H9 (cell line): ENCODE measurements around the gene MAD1L1. TPM values are rescaled to one million over a fixed set of nuclear protein-coding genes. Genes with fewer than 3 reads are reported as not detected.

Experiments used
- DNase-seq: peaks from one replicate; pipeline ENCODE4 v3.0.0-alpha.2; 2017
- H2AFZ ChIP-seq: one replicate; pipeline ENCODE4 v1.6.1; 2013; ENCODE audit warnings: mild to moderate bottlenecking, low read length, control low read depth, moderate library complexity
- H2AK5ac ChIP-seq: 2 replicates; pipeline ENCODE4 v1.6.1; 2013; ENCODE audit warnings: low read length, control low read depth, mixed read lengths; ENCODE audit not compliant: insufficient read length
- H2BK120ac ChIP-seq: one replicate; pipeline ENCODE4 v1.6.1; 2013; ENCODE audit warnings: low read depth, mild to moderate bottlenecking, low read length, control low read depth, inconsistent platforms; ENCODE audit not compliant: poor library complexity, severe bottlenecking
- H2BK12ac ChIP-seq: 2 replicates; pipeline ENCODE4 v1.6.1; 2013; ENCODE audit warnings: low read length, control low read depth, mixed read lengths, low read depth; ENCODE audit not compliant: insufficient read length
- H2BK15ac ChIP-seq: 2 replicates; pipeline ENCODE4 v1.6.1; 2013; ENCODE audit warnings: low read depth, low read length, control low read depth
- H2BK20ac ChIP-seq: one replicate; pipeline ENCODE4 v1.6.1; 2013; ENCODE audit warnings: low read depth, mild to moderate bottlenecking, low read length, control low read depth, inconsistent platforms; ENCODE audit not compliant: poor library complexity, severe bottlenecking
- H2BK5ac ChIP-seq: 2 replicates; pipeline ENCODE4 v1.6.1; 2013; ENCODE audit warnings: low read length, control low read depth, mixed read lengths; ENCODE audit not compliant: insufficient read length
- H3K14ac ChIP-seq: 2 replicates; pipeline ENCODE4 v1.6.1; 2013; ENCODE audit warnings: low read length, control low read depth; ENCODE audit not compliant: insufficient read depth
- H3K18ac ChIP-seq: 2 replicates; pipeline ENCODE4 v1.6.1; 2013; ENCODE audit warnings: low read depth, mild to moderate bottlenecking, mixed read lengths, low read length, control low read depth; ENCODE audit not compliant: insufficient read length
- H3K23ac ChIP-seq: 2 replicates; pipeline ENCODE4 v1.6.1; 2013; ENCODE audit warnings: low read length, control low read depth, mixed read lengths, low read depth; ENCODE audit not compliant: insufficient read length
- H3K23me2 ChIP-seq: 2 replicates; pipeline ENCODE4 v1.6.1; 2013; ENCODE audit warnings: low read depth, mild to moderate bottlenecking, mixed read lengths, low read length, control low read depth; ENCODE audit not compliant: insufficient read length, poor library complexity, severe bottlenecking
- H3K27ac ChIP-seq: 2 replicates; pipeline ENCODE4 v1.5.1; 2013; ENCODE audit warnings: low read length, control low read depth, mixed read lengths, low read depth; ENCODE audit not compliant: insufficient read length
- H3K27me3 ChIP-seq: 2 replicates; pipeline ENCODE4 v1.6.1; 2013; ENCODE audit warnings: low read length, control low read depth, inconsistent platforms; ENCODE audit not compliant: insufficient read depth
- H3K4ac ChIP-seq: 2 replicates; pipeline ENCODE4 v1.6.1; 2013; ENCODE audit warnings: low read depth, mild to moderate bottlenecking, control low read depth, inconsistent platforms, low read length, moderate library complexity
- H3K4me1 ChIP-seq: 2 replicates; pipeline ENCODE4 v1.6.1; 2013; ENCODE audit warnings: low read length, control low read depth, inconsistent platforms; ENCODE audit not compliant: insufficient read depth
- H3K4me2 ChIP-seq: 2 replicates; pipeline ENCODE4 v1.6.1; 2013; ENCODE audit warnings: low read length, control low read depth, mixed read lengths; ENCODE audit not compliant: insufficient read length, insufficient read depth
- H3K56ac ChIP-seq: 2 replicates; pipeline ENCODE4 v1.6.1; 2013; ENCODE audit warnings: low read depth, mild to moderate bottlenecking, mixed read lengths, low read length, control low read depth; ENCODE audit not compliant: insufficient read length
- H3K79me1 ChIP-seq: 2 replicates; pipeline ENCODE4 v1.6.1; 2013; ENCODE audit warnings: low read depth, mild to moderate bottlenecking, moderate library complexity, low read length, control low read depth, inconsistent platforms; ENCODE audit not compliant: insufficient read depth, poor library complexity, severe bottlenecking
- H3K79me2 ChIP-seq: 2 replicates; pipeline ENCODE4 v1.6.1; 2013; ENCODE audit warnings: low read length, control low read depth, inconsistent platforms; ENCODE audit not compliant: insufficient read depth
- H3K9ac ChIP-seq: 2 replicates; pipeline ENCODE4 v1.6.1; 2013; ENCODE audit warnings: low read length, control low read depth, mixed read lengths; ENCODE audit not compliant: insufficient read length; ENCODE audit errors: extremely low read depth
- H3K9me3 ChIP-seq: one replicate; pipeline ENCODE4 v1.6.1; 2013; ENCODE audit warnings: low read depth, low read length, inconsistent platforms; ENCODE audit not compliant: control insufficient read depth
- H3T11ph ChIP-seq: one replicate; pipeline ENCODE4 v1.6.1; 2013; ENCODE audit warnings: mild to moderate bottlenecking, low read length, control low read depth, inconsistent platforms
- H4K20me1 ChIP-seq: one replicate; pipeline ENCODE4 v1.6.1; 2013; ENCODE audit not compliant: control insufficient read depth, insufficient read length, insufficient read depth
- H4K5ac ChIP-seq: 2 replicates; pipeline ENCODE4 v1.6.1; 2013; ENCODE audit warnings: low read depth, mild to moderate bottlenecking, mixed read lengths, low read length, control low read depth; ENCODE audit not compliant: insufficient read length
- H4K8ac ChIP-seq: replicated peaks from 2 replicates; pipeline ENCODE4 v1.6.1; 2013; ENCODE audit warnings: low read length, control low read depth, mixed read lengths, low read depth; ENCODE audit not compliant: insufficient read length
- H4K91ac ChIP-seq: 2 replicates; pipeline ENCODE4 v1.6.1; 2013; ENCODE audit warnings: low read depth, mild to moderate bottlenecking, moderate library complexity, mixed read lengths, low read length, control low read depth; ENCODE audit not compliant: insufficient read length
- H3K27ac Mint-ChIP-seq, 3 experiments: 2 replicates in 2 of 3; 3 replicates in 1 of 3; pipeline ENCODE4 v1.8.0; 2020 to 2021; ENCODE audit warnings: mixed read lengths in 3 of 3, mild to moderate bottlenecking in 1 of 3, moderate library complexity in 1 of 3
- H3K27me3 Mint-ChIP-seq: 2 replicates; pipeline ENCODE4 v1.8.0; 2021; ENCODE audit warnings: low read depth, mild to moderate bottlenecking, moderate library complexity, mixed read lengths
- H3K36me3 Mint-ChIP-seq, 3 experiments: 2 replicates in 2 of 3; 3 replicates in 1 of 3; pipeline ENCODE4 v1.8.0; 2020 to 2021; ENCODE audit warnings: low read depth in 3 of 3, mixed read lengths in 3 of 3; ENCODE audit not compliant: insufficient read depth in 1 of 3
- H3K4me1 Mint-ChIP-seq, 2 experiments: 2 replicates each; pipeline ENCODE4 v1.8.0; 2020; ENCODE audit warnings: mixed read lengths in 2 of 2
- H3K4me3 Mint-ChIP-seq, 2 experiments: 2 replicates in 1 of 2; 3 replicates in 1 of 2; pipeline ENCODE4 v1.8.0; 2020 to 2021; ENCODE audit warnings: mild to moderate bottlenecking in 2 of 2, mixed read lengths in 2 of 2, moderate library complexity in 1 of 2
- H3K9me3 Mint-ChIP-seq, 2 experiments: 2 replicates in 1 of 2; 3 replicates in 1 of 2; pipeline ENCODE4 v1.8.0; 2020; ENCODE audit warnings: mild to moderate bottlenecking in 2 of 2, mixed read lengths in 2 of 2, moderate library complexity in 1 of 2
- WGBS: extraction: QIAGEN DNeasy Blood & Tissue Kit; methylation state at CpG from one replicate; pipeline ENCODE4 v1.1.7; 2013; ENCODE audit warnings: missing lambda C conversion rate, low lambda C conversion rate, mixed read lengths; ENCODE audit not compliant: insufficient read length; ENCODE audit errors: extremely low coverage; 5-methylcytosine and 5-hydroxymethylcytosine counted together
- total RNA-seq: library from RNA; stranded (reverse); gene quantifications from 2 replicates; pipeline ENCODE4 v1.2.1, GENCODE V29; 2021
- TF ChIP-seq, protein P1 (sequence below): fragments of 200-600 bp; sonication (generic); conservative IDR thresholded peaks from 3 replicates; pipeline ENCODE4 v1.8.0; 2021; ENCODE audit warnings: antibody characterized with exemption, mild to moderate bottlenecking

MAD1L1 gene
- total RNA-seq, 1 experiment from 2014 or later: 39.0 TPM

DNA sequence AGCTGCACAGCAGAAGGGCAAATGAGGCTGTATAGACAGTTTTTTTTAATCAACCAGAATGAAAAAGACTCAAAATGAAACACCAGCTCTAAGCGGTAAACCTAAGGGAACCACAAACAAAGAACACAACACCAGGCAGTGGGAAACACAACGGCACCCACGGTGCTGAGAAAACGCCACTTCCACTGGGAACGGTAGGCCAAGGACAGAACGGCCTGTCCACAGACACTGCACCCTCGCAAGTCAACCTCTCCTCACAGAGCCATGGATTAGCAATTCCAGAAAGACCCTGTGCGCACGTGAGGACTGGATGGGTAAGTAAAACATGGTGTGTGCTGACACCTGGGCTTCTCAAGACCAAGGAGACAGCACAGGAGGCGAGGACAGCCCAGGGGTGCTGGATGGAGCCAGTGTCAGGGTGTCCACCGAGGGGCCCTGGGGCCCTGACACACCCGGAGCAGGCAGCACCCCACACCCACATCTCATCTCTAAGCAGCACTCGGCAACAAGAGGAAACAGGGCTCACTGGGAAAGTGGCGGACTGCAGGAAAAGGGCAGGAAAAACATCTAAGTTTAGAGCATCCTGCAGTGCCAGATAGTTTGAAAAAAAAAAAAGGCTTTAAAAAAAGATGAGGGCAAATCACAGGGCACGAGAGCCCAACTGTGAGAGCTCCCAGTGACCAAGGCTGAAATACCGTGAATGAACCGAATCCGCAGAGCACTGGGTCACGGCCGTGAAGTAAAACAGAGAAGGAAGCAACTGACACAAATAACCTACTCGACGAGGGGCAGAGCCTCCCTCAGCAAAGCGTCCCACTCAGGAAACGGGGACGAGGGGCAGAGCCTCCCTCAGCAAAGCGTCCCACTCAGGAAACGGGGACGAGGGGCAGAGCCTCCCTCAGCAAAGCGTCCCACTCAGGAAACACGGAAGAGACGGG is 120.2 kb downstream of the MAD1L1 start:
- no peak overlapping the region for H2AK5ac ChIP-seq
- no peak overlapping the region for H4K8ac ChIP-seq
- H3K27me3 Mint-ChIP-seq: no peaks in the 10 kb centered on the region
- H2BK20ac ChIP-seq: no peak overlapping the region
- no peaks in the 10 kb centered on the region for H4K20me1 ChIP-seq
- no peaks in the 10 kb centered on the region; the same call in 1 of the 2 replicates for H3K79me2 ChIP-seq
- H3K9me3 Mint-ChIP-seq: no peaks in the 10 kb centered on the region
- no peak overlapping the region; the same call in 1 of the 2 replicates for H3K14ac ChIP-seq
- no peak overlapping the region for H3K4ac ChIP-seq
- no peak overlapping the region for H3K4me3 Mint-ChIP-seq
- H2BK120ac ChIP-seq: no peak overlapping the region
- no peak overlapping the region for H2BK15ac ChIP-seq
- H3K79me1 ChIP-seq: no peaks in the 10 kb centered on the region
- no peak overlapping the region for H3T11ph ChIP-seq
- H3K23ac ChIP-seq: no peak overlapping the region
- WGBS: no CpG with 5 or more reads among the region's 31 CpGs
- H3K4me1 Mint-ChIP-seq: peaks cover 33 to 51% of the 10 kb centered on the region in 2 experiments
- H3K27ac ChIP-seq: no peak overlapping the region
- H3K23me2 ChIP-seq: no peaks in the 10 kb centered on the region
- H3K4me1 ChIP-seq: no peaks in the 10 kb centered on the region
- no peak overlapping the region for H3K4me2 ChIP-seq
- peak overlapping the region; percentile 50 to 88 (median 53); a peak in 6 of 7 replicates for H3K27ac Mint-ChIP-seq
- H3K18ac ChIP-seq: no peak overlapping the region
- peaks cover 0 to 21% (median 3%) of the 10 kb centered on the region in 3 experiments; a peak in 3 of 7 replicates for H3K36me3 Mint-ChIP-seq
- H3K9ac ChIP-seq: no peak overlapping the region
- no peak overlapping the region for H2AFZ ChIP-seq
- TF ChIP-seq, protein P1, sequence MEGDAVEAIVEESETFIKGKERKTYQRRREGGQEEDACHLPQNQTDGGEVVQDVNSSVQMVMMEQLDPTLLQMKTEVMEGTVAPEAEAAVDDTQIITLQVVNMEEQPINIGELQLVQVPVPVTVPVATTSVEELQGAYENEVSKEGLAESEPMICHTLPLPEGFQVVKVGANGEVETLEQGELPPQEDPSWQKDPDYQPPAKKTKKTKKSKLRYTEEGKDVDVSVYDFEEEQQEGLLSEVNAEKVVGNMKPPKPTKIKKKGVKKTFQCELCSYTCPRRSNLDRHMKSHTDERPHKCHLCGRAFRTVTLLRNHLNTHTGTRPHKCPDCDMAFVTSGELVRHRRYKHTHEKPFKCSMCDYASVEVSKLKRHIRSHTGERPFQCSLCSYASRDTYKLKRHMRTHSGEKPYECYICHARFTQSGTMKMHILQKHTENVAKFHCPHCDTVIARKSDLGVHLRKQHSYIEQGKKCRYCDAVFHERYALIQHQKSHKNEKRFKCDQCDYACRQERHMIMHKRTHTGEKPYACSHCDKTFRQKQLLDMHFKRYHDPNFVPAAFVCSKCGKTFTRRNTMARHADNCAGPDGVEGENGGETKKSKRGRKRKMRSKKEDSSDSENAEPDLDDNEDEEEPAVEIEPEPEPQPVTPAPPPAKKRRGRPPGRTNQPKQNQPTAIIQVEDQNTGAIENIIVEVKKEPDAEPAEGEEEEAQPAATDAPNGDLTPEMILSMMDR: no peak
- no peak for DNase-seq
- H2BK12ac ChIP-seq: no peak overlapping the region
- H3K9me3 ChIP-seq: no peaks in the 10 kb centered on the region
- H2BK5ac ChIP-seq: no peak overlapping the region
- no peak overlapping the region for H4K91ac ChIP-seq
- no peak overlapping the region for H3K56ac ChIP-seq
- H4K5ac ChIP-seq: no peak overlapping the region
- H3K27me3 ChIP-seq: no peaks in the 10 kb centered on the region
